ENCODE measurements around the gene GALNT5.

The GALNT5 gene

GRCh38 chr2:157291018-157291417 is 33.5 kb downstream of the GALNT5 start (continued):
- TF ChIP-seq TSHZ1 (tag by site-specific recombination; IDR thresholded peaks at IDR 0.05; ENCODE audit: borderline replicate concordance) (no peak), ZNF16 (tag by site-specific recombination; IDR thresholded peaks at IDR 0.05; ENCODE audit: low read depth) (no peak)

- H3K36me3 ChIP-seq (ENCODE audit: control insufficient read depth in 2 of 2, insufficient read depth in 1 of 2, low read length in 2 of 2): no peaks in the 10 kb centered on the region
- H3K4me1 ChIP-seq (ENCODE audit: control insufficient read depth, insufficient read depth, low read length): no peaks in the 10 kb centered on the region
- ChIA-PET CTCF (no interaction called here), POLR2A (no interaction called here)
- no peak overlapping the region for H3K27ac ChIP-seq (ENCODE audit: extremely low read depth, low read depth, low read length)
- no peak overlapping the region for H3K4me3 ChIP-seq (ENCODE audit: low read depth, low read length)
- TF ChIP-seq ZNF544 (tag by site-specific recombination; IDR thresholded peaks at IDR 0.05) (no peak), ZNF324 (tag by site-specific recombination; IDR thresholded peaks at IDR 0.05) (no peak), ZSCAN30 (tag by site-specific recombination; IDR thresholded peaks at IDR 0.05) (no peak), HOXA7 (CRISPR knock-in tag; IDR thresholded peaks at IDR 0.05; ENCODE audit: borderline replicate concordance) (no peak), ZBTB7A (tag by site-specific recombination; IDR thresholded peaks at IDR 0.05; ENCODE audit: low read depth) (no peak), ZNF211 (tag by site-specific recombination; IDR thresholded peaks at IDR 0.05; ENCODE audit: low read depth) (no peak), ZNF280D (tag by site-specific recombination; IDR thresholded peaks at IDR 0.05) (no peak), ZNF777 (tag by site-specific recombination; IDR thresholded peaks at IDR 0.05; ENCODE audit: borderline replicate concordance) (no peak)
- no peaks in the 10 kb centered on the region for H3K9me3 ChIP-seq (ENCODE audit: control insufficient read depth, insufficient read depth, low read depth, low read length)
These were observed 35.3 kb downstream of the GALNT5 start for GRCh38 chr2:157292853-157293252.

- CTCF ChIA-PET: no interaction called here
- no peak overlapping the region for H3K27ac ChIP-seq (ENCODE audit: extremely low read depth, low read depth, low read length)
- H3K36me3 ChIP-seq (ENCODE audit: control insufficient read depth in 2 of 2, insufficient read depth in 1 of 2, low read length in 2 of 2): no peaks in the 10 kb centered on the region
- no peak overlapping the region for H3K4me3 ChIP-seq (ENCODE audit: low read depth, low read length)
- no peaks in the 10 kb centered on the region for H3K9me3 ChIP-seq (ENCODE audit: control insufficient read depth, insufficient read depth, low read depth, low read length)
- no peaks in the 10 kb centered on the region for H3K4me1 ChIP-seq (ENCODE audit: control insufficient read depth, insufficient read depth, low read length)
- POLR2A ChIA-PET: no interaction called here
- TF ChIP-seq ZNF701 (tag by site-specific recombination; IDR thresholded peaks at IDR 0.05): no peak
- TF ChIP-seq TCF7L2 (IDR thresholded peaks at IDR 0.05; ENCODE audit: borderline replicate concordance, low read depth, low read length): no peak
- no peak for TF ChIP-seq ZNF621 (tag by site-specific recombination; IDR thresholded peaks at IDR 0.05)
- TF ChIP-seq ZNF292 (tag by site-specific recombination; IDR thresholded peaks at IDR 0.05; ENCODE audit: borderline replicate concordance, low read depth): no peak
- no peak for TF ChIP-seq ZFP3 (tag by site-specific recombination; IDR thresholded peaks at IDR 0.05; ENCODE audit: low read depth)
- no peak for TF ChIP-seq INSM2 (tag by site-specific recombination; IDR thresholded peaks at IDR 0.05)
- TF ChIP-seq ZNF639 (tag by site-specific recombination; IDR thresholded peaks at IDR 0.05): no peak
- TF ChIP-seq ZNF280C (tag by site-specific recombination; IDR thresholded peaks at IDR 0.05): no peak
- TF ChIP-seq SP3 (tag by site-specific recombination; IDR thresholded peaks at IDR 0.05): no peak
- no peak for TF ChIP-seq ZNF514 (tag by site-specific recombination; IDR thresholded peaks at IDR 0.05)
- TF ChIP-seq ZNF416 (tag by site-specific recombination; IDR thresholded peaks at IDR 0.05): no peak
- no peak for TF ChIP-seq ZNF544 (tag by site-specific recombination; IDR thresholded peaks at IDR 0.05)
These were observed 39.0 kb downstream of the GALNT5 start for GRCh38 chr2:157296490-157296889.

Measured in HEK293 (cell line).